Keratinocyte (primary cell): ENCODE results near the gene MXD3.

Experiments
- EZH2 ChIP-seq: IDR thresholded peaks from one replicate; pipeline ENCODE4 v1.6.1; 2012; ENCODE audit warnings: inconsistent platforms, mild to moderate bottlenecking, low read length, moderate library complexity
- TF ChIP-seq, protein P1 (sequence below), 3 experiments: IDR thresholded peaks in 1 of 3; conservative IDR thresholded peaks in 1 of 3; optimal IDR thresholded peaks in 1 of 3; 2 replicates in 2 of 3; 3 replicates in 1 of 3; pipeline versions ENCODE3 to v1.5.1; 2011; ENCODE audit warnings: low read length in 3 of 3, mild to moderate bottlenecking in 3 of 3, moderate library complexity in 2 of 3, control low read depth in 1 of 3, inconsistent platforms in 1 of 3; ENCODE audit not compliant: insufficient read depth in 2 of 3; ENCODE audit errors: extremely low read depth in 1 of 3

DNA sequence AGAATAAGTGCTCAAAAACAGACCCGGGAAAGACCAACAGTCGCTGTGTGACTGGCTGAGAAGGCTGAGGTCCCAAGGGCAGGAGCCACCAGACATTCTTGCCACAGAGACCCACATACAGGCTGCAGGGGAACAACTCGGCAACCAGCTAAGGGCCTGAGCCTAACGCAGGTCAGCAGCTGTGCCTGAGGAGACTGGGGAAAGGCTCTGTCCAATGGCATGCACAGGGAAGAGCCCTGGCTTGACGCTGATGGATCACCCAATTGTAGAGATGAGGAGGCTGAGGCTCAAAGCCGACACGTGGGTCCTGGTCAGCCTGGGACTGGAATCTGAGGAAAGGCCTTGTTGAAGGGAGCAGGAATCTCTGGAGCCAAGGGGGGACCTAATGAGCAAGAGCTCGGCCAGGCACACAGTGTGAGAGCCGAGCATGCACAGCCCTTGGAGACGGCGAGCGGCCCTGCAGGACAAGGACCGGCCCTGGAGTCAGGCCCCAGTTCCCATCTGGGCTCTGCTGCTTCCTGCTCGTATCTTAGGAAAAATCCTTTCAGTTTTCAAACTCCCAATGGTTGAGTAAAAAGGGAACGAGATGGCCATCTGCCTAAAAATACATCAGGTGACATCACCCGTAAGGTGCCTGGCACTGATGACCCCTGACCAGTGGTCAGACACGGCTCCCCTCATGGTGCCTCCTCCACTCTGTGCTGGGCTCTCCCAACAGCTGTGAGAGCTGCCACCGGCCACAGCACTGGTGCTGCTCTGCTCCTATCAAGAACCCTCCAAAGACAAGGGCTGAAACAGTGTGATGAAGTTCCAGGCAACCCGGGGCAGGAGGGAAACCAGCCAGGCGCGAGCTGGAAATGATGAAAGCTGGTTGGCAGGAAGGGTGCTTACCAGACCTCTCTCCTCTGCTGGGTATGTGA is 23.3 kb upstream of the MXD3 start:
- TF ChIP-seq, protein P1, sequence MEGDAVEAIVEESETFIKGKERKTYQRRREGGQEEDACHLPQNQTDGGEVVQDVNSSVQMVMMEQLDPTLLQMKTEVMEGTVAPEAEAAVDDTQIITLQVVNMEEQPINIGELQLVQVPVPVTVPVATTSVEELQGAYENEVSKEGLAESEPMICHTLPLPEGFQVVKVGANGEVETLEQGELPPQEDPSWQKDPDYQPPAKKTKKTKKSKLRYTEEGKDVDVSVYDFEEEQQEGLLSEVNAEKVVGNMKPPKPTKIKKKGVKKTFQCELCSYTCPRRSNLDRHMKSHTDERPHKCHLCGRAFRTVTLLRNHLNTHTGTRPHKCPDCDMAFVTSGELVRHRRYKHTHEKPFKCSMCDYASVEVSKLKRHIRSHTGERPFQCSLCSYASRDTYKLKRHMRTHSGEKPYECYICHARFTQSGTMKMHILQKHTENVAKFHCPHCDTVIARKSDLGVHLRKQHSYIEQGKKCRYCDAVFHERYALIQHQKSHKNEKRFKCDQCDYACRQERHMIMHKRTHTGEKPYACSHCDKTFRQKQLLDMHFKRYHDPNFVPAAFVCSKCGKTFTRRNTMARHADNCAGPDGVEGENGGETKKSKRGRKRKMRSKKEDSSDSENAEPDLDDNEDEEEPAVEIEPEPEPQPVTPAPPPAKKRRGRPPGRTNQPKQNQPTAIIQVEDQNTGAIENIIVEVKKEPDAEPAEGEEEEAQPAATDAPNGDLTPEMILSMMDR (optimal IDR thresholded peaks at IDR 0.05 in 1 of 3, IDR thresholded peaks at IDR 0.05 in 1 of 3, conservative IDR thresholded peaks at IDR 0.05 in 1 of 3; ENCODE audit: extremely low read depth in 1 of 3, insufficient read depth in 2 of 3, low read length in 3 of 3) = no peak
- no peak for TF ChIP-seq EZH2
